H9 (cell line): ENCODE results near the gene GLT8D1. TPM values are rescaled to one million over a fixed set of nuclear protein-coding genes. Genes with fewer than 3 reads are reported as not detected.

Source experiments
- DNase-seq: peaks from one replicate; pipeline ENCODE4 v3.0.0-alpha.2; 2017
- H2AFZ ChIP-seq: one replicate; pipeline ENCODE4 v1.6.1; 2013; ENCODE audit warnings: mild to moderate bottlenecking, low read length, control low read depth, moderate library complexity
- H2AK5ac ChIP-seq: 2 replicates; pipeline ENCODE4 v1.6.1; 2013; ENCODE audit warnings: low read length, control low read depth, mixed read lengths; ENCODE audit not compliant: insufficient read length
- H2BK120ac ChIP-seq: one replicate; pipeline ENCODE4 v1.6.1; 2013; ENCODE audit warnings: low read depth, mild to moderate bottlenecking, low read length, control low read depth, inconsistent platforms; ENCODE audit not compliant: poor library complexity, severe bottlenecking
- H2BK12ac ChIP-seq: 2 replicates; pipeline ENCODE4 v1.6.1; 2013; ENCODE audit warnings: low read length, control low read depth, mixed read lengths, low read depth; ENCODE audit not compliant: insufficient read length
- H2BK15ac ChIP-seq: 2 replicates; pipeline ENCODE4 v1.6.1; 2013; ENCODE audit warnings: low read depth, low read length, control low read depth
- H2BK20ac ChIP-seq: one replicate; pipeline ENCODE4 v1.6.1; 2013; ENCODE audit warnings: low read depth, mild to moderate bottlenecking, low read length, control low read depth, inconsistent platforms; ENCODE audit not compliant: poor library complexity, severe bottlenecking
- H2BK5ac ChIP-seq: 2 replicates; pipeline ENCODE4 v1.6.1; 2013; ENCODE audit warnings: low read length, control low read depth, mixed read lengths; ENCODE audit not compliant: insufficient read length
- H3K14ac ChIP-seq: 2 replicates; pipeline ENCODE4 v1.6.1; 2013; ENCODE audit warnings: low read length, control low read depth; ENCODE audit not compliant: insufficient read depth
- H3K18ac ChIP-seq: 2 replicates; pipeline ENCODE4 v1.6.1; 2013; ENCODE audit warnings: low read depth, mild to moderate bottlenecking, mixed read lengths, low read length, control low read depth; ENCODE audit not compliant: insufficient read length
- H3K23ac ChIP-seq: 2 replicates; pipeline ENCODE4 v1.6.1; 2013; ENCODE audit warnings: low read length, control low read depth, mixed read lengths, low read depth; ENCODE audit not compliant: insufficient read length
- H3K23me2 ChIP-seq: 2 replicates; pipeline ENCODE4 v1.6.1; 2013; ENCODE audit warnings: low read depth, mild to moderate bottlenecking, mixed read lengths, low read length, control low read depth; ENCODE audit not compliant: insufficient read length, poor library complexity, severe bottlenecking
- H3K27ac ChIP-seq: 2 replicates; pipeline ENCODE4 v1.5.1; 2013; ENCODE audit warnings: low read length, control low read depth, mixed read lengths, low read depth; ENCODE audit not compliant: insufficient read length
- H3K27me3 ChIP-seq: 2 replicates; pipeline ENCODE4 v1.6.1; 2013; ENCODE audit warnings: low read length, control low read depth, inconsistent platforms; ENCODE audit not compliant: insufficient read depth
- H3K4ac ChIP-seq: 2 replicates; pipeline ENCODE4 v1.6.1; 2013; ENCODE audit warnings: low read depth, mild to moderate bottlenecking, control low read depth, inconsistent platforms, low read length, moderate library complexity
- H3K4me1 ChIP-seq: 2 replicates; pipeline ENCODE4 v1.6.1; 2013; ENCODE audit warnings: low read length, control low read depth, inconsistent platforms; ENCODE audit not compliant: insufficient read depth
- H3K4me2 ChIP-seq: 2 replicates; pipeline ENCODE4 v1.6.1; 2013; ENCODE audit warnings: low read length, control low read depth, mixed read lengths; ENCODE audit not compliant: insufficient read length, insufficient read depth
- H3K56ac ChIP-seq: 2 replicates; pipeline ENCODE4 v1.6.1; 2013; ENCODE audit warnings: low read depth, mild to moderate bottlenecking, mixed read lengths, low read length, control low read depth; ENCODE audit not compliant: insufficient read length
- H3K79me1 ChIP-seq: 2 replicates; pipeline ENCODE4 v1.6.1; 2013; ENCODE audit warnings: low read depth, mild to moderate bottlenecking, moderate library complexity, low read length, control low read depth, inconsistent platforms; ENCODE audit not compliant: insufficient read depth, poor library complexity, severe bottlenecking
- H3K79me2 ChIP-seq: 2 replicates; pipeline ENCODE4 v1.6.1; 2013; ENCODE audit warnings: low read length, control low read depth, inconsistent platforms; ENCODE audit not compliant: insufficient read depth
- H3K9ac ChIP-seq: 2 replicates; pipeline ENCODE4 v1.6.1; 2013; ENCODE audit warnings: low read length, control low read depth, mixed read lengths; ENCODE audit not compliant: insufficient read length; ENCODE audit errors: extremely low read depth
- H3K9me3 ChIP-seq: one replicate; pipeline ENCODE4 v1.6.1; 2013; ENCODE audit warnings: low read depth, low read length, inconsistent platforms; ENCODE audit not compliant: control insufficient read depth
- H3T11ph ChIP-seq: one replicate; pipeline ENCODE4 v1.6.1; 2013; ENCODE audit warnings: mild to moderate bottlenecking, low read length, control low read depth, inconsistent platforms
- H4K20me1 ChIP-seq: one replicate; pipeline ENCODE4 v1.6.1; 2013; ENCODE audit not compliant: control insufficient read depth, insufficient read length, insufficient read depth
- H4K5ac ChIP-seq: 2 replicates; pipeline ENCODE4 v1.6.1; 2013; ENCODE audit warnings: low read depth, mild to moderate bottlenecking, mixed read lengths, low read length, control low read depth; ENCODE audit not compliant: insufficient read length
- H4K8ac ChIP-seq: replicated peaks from 2 replicates; pipeline ENCODE4 v1.6.1; 2013; ENCODE audit warnings: low read length, control low read depth, mixed read lengths, low read depth; ENCODE audit not compliant: insufficient read length
- H4K91ac ChIP-seq: 2 replicates; pipeline ENCODE4 v1.6.1; 2013; ENCODE audit warnings: low read depth, mild to moderate bottlenecking, moderate library complexity, mixed read lengths, low read length, control low read depth; ENCODE audit not compliant: insufficient read length
- H3K27ac Mint-ChIP-seq, 3 experiments: 2 replicates in 2 of 3; 3 replicates in 1 of 3; pipeline ENCODE4 v1.8.0; 2020 to 2021; ENCODE audit warnings: mixed read lengths in 3 of 3, mild to moderate bottlenecking in 1 of 3, moderate library complexity in 1 of 3
- H3K27me3 Mint-ChIP-seq: 2 replicates; pipeline ENCODE4 v1.8.0; 2021; ENCODE audit warnings: low read depth, mild to moderate bottlenecking, moderate library complexity, mixed read lengths
- H3K36me3 Mint-ChIP-seq, 3 experiments: 2 replicates in 2 of 3; 3 replicates in 1 of 3; pipeline ENCODE4 v1.8.0; 2020 to 2021; ENCODE audit warnings: low read depth in 3 of 3, mixed read lengths in 3 of 3; ENCODE audit not compliant: insufficient read depth in 1 of 3
- H3K4me1 Mint-ChIP-seq, 2 experiments: 2 replicates each; pipeline ENCODE4 v1.8.0; 2020; ENCODE audit warnings: mixed read lengths in 2 of 2
- H3K4me3 Mint-ChIP-seq, 2 experiments: 2 replicates in 1 of 2; 3 replicates in 1 of 2; pipeline ENCODE4 v1.8.0; 2020 to 2021; ENCODE audit warnings: mild to moderate bottlenecking in 2 of 2, mixed read lengths in 2 of 2, moderate library complexity in 1 of 2
- H3K9me3 Mint-ChIP-seq, 2 experiments: 2 replicates in 1 of 2; 3 replicates in 1 of 2; pipeline ENCODE4 v1.8.0; 2020; ENCODE audit warnings: mild to moderate bottlenecking in 2 of 2, mixed read lengths in 2 of 2, moderate library complexity in 1 of 2
- WGBS: extraction: QIAGEN DNeasy Blood & Tissue Kit; methylation state at CpG from one replicate; pipeline ENCODE4 v1.1.7; 2013; ENCODE audit warnings: missing lambda C conversion rate, low lambda C conversion rate, mixed read lengths; ENCODE audit not compliant: insufficient read length; ENCODE audit errors: extremely low coverage; 5-methylcytosine and 5-hydroxymethylcytosine counted together
- total RNA-seq: library from RNA; stranded (reverse); gene quantifications from 2 replicates; pipeline ENCODE4 v1.2.1, GENCODE V29; 2021
- TF ChIP-seq, protein P1 (sequence below): fragments of 200-600 bp; sonication (generic); conservative IDR thresholded peaks from 3 replicates; pipeline ENCODE4 v1.8.0; 2021; ENCODE audit warnings: antibody characterized with exemption, mild to moderate bottlenecking

GLT8D1 gene
- total RNA-seq, 1 experiment from 2014 or later = 39.3 TPM

DNA sequence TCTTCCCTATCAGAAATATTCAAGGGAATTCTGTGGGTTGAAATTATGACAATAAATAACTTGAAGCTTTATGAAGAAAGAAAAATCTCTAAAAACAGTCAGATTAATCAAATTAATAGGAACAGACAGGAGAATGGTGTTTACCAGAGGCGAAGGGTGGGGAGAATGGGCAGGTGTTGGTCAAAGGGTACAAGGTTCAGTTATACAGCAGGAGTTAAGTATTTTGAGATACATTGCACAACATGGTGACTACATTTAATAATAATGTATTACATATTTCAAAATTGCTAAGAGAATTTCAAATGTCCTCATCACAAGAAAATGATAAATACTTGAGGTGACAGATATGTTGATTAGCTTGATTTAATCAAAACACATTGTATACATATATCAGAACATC lies 18.9 kb upstream of the GLT8D1 start:
- Histone ChIP-seq H3K23me2 (no peaks in the 10 kb centered on the region), H3K14ac (no peak overlapping the region), H2BK20ac (no peak overlapping the region), H3K23ac (no peak overlapping the region), H3K79me1 (no peaks in the 10 kb centered on the region), H3K27me3 (no peaks in the 10 kb centered on the region), H3K79me2 (no peaks in the 10 kb centered on the region), H2BK12ac (no peak overlapping the region), H4K5ac (no peak overlapping the region), H3T11ph (no peak overlapping the region), H4K91ac (no peak overlapping the region), H2AK5ac (no peak overlapping the region), H2AFZ (no peak overlapping the region), H3K4me1 (no peaks in the 10 kb centered on the region), H2BK15ac (no peak overlapping the region), H3K27ac (no peak overlapping the region), H3K56ac (no peak overlapping the region), H2BK120ac (no peak overlapping the region), H3K4ac (no peak overlapping the region), H2BK5ac (no peak overlapping the region), H4K8ac (no peak overlapping the region), H3K9me3 (no peaks in the 10 kb centered on the region), H3K18ac (no peak overlapping the region), H3K4me2 (no peak overlapping the region), H3K9ac (no peak overlapping the region), H4K20me1 (no peaks in the 10 kb centered on the region)
- no peak for DNase-seq
- H3K4me3 Mint-ChIP-seq = no peak overlapping the region
- H3K27ac Mint-ChIP-seq = no peak overlapping the region
- no peaks in the 10 kb centered on the region for H3K27me3 Mint-ChIP-seq
- H3K36me3 Mint-ChIP-seq = peaks cover 18 to 24% (median 18%) of the 10 kb centered on the region in 3 experiments
- no CpG with 5 or more reads among the region's 1 CpG for WGBS
- no peaks in the 10 kb centered on the region for H3K4me1 Mint-ChIP-seq
- TF ChIP-seq, protein P1, sequence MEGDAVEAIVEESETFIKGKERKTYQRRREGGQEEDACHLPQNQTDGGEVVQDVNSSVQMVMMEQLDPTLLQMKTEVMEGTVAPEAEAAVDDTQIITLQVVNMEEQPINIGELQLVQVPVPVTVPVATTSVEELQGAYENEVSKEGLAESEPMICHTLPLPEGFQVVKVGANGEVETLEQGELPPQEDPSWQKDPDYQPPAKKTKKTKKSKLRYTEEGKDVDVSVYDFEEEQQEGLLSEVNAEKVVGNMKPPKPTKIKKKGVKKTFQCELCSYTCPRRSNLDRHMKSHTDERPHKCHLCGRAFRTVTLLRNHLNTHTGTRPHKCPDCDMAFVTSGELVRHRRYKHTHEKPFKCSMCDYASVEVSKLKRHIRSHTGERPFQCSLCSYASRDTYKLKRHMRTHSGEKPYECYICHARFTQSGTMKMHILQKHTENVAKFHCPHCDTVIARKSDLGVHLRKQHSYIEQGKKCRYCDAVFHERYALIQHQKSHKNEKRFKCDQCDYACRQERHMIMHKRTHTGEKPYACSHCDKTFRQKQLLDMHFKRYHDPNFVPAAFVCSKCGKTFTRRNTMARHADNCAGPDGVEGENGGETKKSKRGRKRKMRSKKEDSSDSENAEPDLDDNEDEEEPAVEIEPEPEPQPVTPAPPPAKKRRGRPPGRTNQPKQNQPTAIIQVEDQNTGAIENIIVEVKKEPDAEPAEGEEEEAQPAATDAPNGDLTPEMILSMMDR = no peak
- H3K9me3 Mint-ChIP-seq = peaks cover 10 to 13% of the 10 kb centered on the region in 2 experiments
